Muscle of leg (tissue), 9 donors: ENCODE measurements around the gene DENND10. TPM values are rescaled to one million over a fixed set of nuclear protein-coding genes. Genes with fewer than 3 reads are reported as not detected.

ENCODE experiments used
- polyA plus RNA-seq, 8 donors: library from polyadenylated mRNA; unstranded; fragments of 120-200 nt; gene quantifications; one replicate each; pipeline versions ENCODE4 v1.2.1 to v1.2.3, GENCODE V29; 2013; ENCODE audit warnings: inconsistent platforms in 1 of 8, low replicate concordance in 1 of 8; ENCODE audit not compliant: insufficient read length in 8 of 8, insufficient read depth in 1 of 8
- total RNA-seq: library from RNA; stranded (reverse); fragments of 120-200 nt; gene quantifications from one replicate; pipeline ENCODE4 v1.2.4, GENCODE V29; 2013

The DENND10 gene
- total and polyA plus RNA-seq, 9 donors = 24.7 to 38.5 (median 33.0) TPM

Other genes starting within 250 kb of the DENND10 start
- 3.7 TPM for gene NANOS1, start 74.4 kb upstream of the DENND10 start, total RNA-seq
- 10 to 100 TPM in 1 of 8 donors, 1 to 10 TPM in 7; 4.6 to 10.0 (median 7.1) TPM for gene NANOS1, start 74.4 kb upstream of the DENND10 start, polyA plus RNA-seq
- gene EIF3A, start 23.3 kb upstream of the DENND10 start, total RNA-seq = 65.6 TPM
- gene EIF3A, start 23.3 kb upstream of the DENND10 start, polyA plus RNA-seq = 100 to 1,000 TPM; 111 to 160 (median 144) TPM
- gene SFXN4, start 61.6 kb downstream of the DENND10 start, total RNA-seq = 18.9 TPM
- gene SFXN4, start 61.6 kb downstream of the DENND10 start, polyA plus RNA-seq = 10 to 100 TPM; 18.6 to 29.7 (median 21.5) TPM
- 120 TPM for gene PRDX3, start 74.7 kb downstream of the DENND10 start, total RNA-seq
- gene PRDX3, start 74.7 kb downstream of the DENND10 start, polyA plus RNA-seq = 100 to 1,000 TPM; 127 to 155 (median 136) TPM
- gene GRK5, start 103.5 kb downstream of the DENND10 start, total RNA-seq = 21.4 TPM
- gene GRK5, start 103.5 kb downstream of the DENND10 start, polyA plus RNA-seq = 10 to 100 TPM; 18.1 to 29.2 (median 23.9) TPM